Activated T-cell treated with anti-CD3 and anti-CD28 coated beads, Interleukin-2, amount 50 U/mL, for 72 hours (primary cell): Measurements from ENCODE around the gene PIGK. TPM values are rescaled to one million over a fixed set of nuclear protein-coding genes. Genes with fewer than 3 reads are reported as not detected.
A peak's percentile ranks its signal among the peaks of the same experiment; 100 is the strongest.
"Not testable (repeated sequence)": the region's sequence is repeated elsewhere in the genome, so short reads cannot be mapped to it uniquely, and the experiment has no call there.

ENCODE experiments used
- ATAC-seq, 2 donors: fragments of 150-1000 bp; cut with Tn5 transposase; replicated peaks in 1 of 2; 2 replicates each; pipeline ENCODE4 v1.10.0; 2021; ENCODE audit warnings: moderate library complexity in 2 of 2, mild to moderate bottlenecking in 1 of 2
- DNase-seq, 2 donors: peaks; one replicate each; pipeline ENCODE4 v3.0.0; 2021 to 2022; ENCODE audit warnings: mixed read lengths in 1 of 2
- H3K27ac Mint-ChIP-seq: one replicate; pipeline ENCODE4 v1.8.0; 2022; ENCODE audit warnings: mild to moderate bottlenecking, moderate library complexity, mixed read lengths
- H3K27me3 Mint-ChIP-seq: one replicate; pipeline ENCODE4 v1.8.0; 2022; ENCODE audit warnings: low read depth, mixed read lengths
- H3K36me3 Mint-ChIP-seq, 2 donors: one replicate each; pipeline ENCODE4 v1.8.0; 2022; ENCODE audit warnings: mixed read lengths in 2 of 2, mild to moderate bottlenecking in 1 of 2; ENCODE audit not compliant: insufficient read depth in 2 of 2
- H3K4me1 Mint-ChIP-seq: one replicate; pipeline ENCODE4 v1.8.0; 2022; ENCODE audit warnings: low read depth, mixed read lengths
- H3K4me3 Mint-ChIP-seq, 2 donors: one replicate each; pipeline ENCODE4 v1.8.0; 2022; ENCODE audit warnings: mild to moderate bottlenecking in 2 of 2, mixed read lengths in 2 of 2, moderate library complexity in 2 of 2
- H3K9me3 Mint-ChIP-seq, 2 donors: one replicate each; pipeline ENCODE4 v1.8.0; 2022; ENCODE audit warnings: mixed read lengths in 2 of 2
- total RNA-seq, 2 donors: library from RNA; stranded (reverse); gene quantifications; one replicate each; pipeline ENCODE4 v1.2.3, GENCODE V29; 2022

PIGK gene
- total RNA-seq, 2 donors from 2014 or later, result 21.3 to 26.4 TPM

DNA sequence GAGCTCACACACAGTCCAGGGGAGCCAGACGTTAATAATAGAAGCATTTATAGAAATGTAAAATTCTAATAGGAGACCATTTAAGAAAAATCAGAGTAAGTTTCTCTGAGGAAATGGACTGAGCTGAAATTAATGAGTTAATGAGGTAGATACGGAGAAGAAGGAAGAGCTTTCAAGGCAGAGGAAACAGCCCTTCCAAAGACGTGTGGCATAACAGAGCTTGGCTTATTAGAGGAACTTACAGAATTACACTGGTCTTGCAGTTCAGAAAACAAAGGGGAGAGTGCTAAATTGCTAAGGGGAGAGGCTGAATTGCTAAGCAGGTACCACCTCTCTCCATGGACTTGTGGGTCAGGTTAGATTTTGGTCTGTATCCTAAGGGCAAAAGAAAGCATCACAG is 8.2 kb upstream of the PIGK start:
- Mint-ChIP-seq H3K9me3 (no peaks in the 10 kb centered on the region), H3K4me3 (no peak overlapping the region), H3K36me3 (peaks cover 0 to 2% of the 10 kb centered on the region in 2 donors), H3K27me3 (no peaks in the 10 kb centered on the region), H3K27ac (no peak overlapping the region), H3K4me1 (no peaks in the 10 kb centered on the region)
- DNase-seq, result no peak
- ATAC-seq, result no peak

GRCh38 chr1:77222496-77222895 is 3.3 kb upstream of the PIGK start:
- Mint-ChIP-seq H3K4me1 (peaks cover 21% of the 10 kb centered on the region), H3K9me3 (no peaks in the 10 kb centered on the region), H3K36me3 (peaks cover 4 to 10% of the 10 kb centered on the region in 2 donors), H3K27ac (no peak overlapping the region), H3K27me3 (no peaks in the 10 kb centered on the region), H3K4me3 (no peak overlapping the region)
- DNase-seq (no peak), ATAC-seq (no peak)

GRCh38 chr1:77220687-77221463 is 1.6 kb upstream of the PIGK start:
- H3K9me3 Mint-ChIP-seq, result no peaks in the 10 kb centered on the region
- H3K27me3 Mint-ChIP-seq, result no peaks in the 10 kb centered on the region
- H3K27ac Mint-ChIP-seq, result peak overlapping the region; percentile 70
- DNase-seq (no peak), ATAC-seq (no peak)
- H3K36me3 Mint-ChIP-seq, result peaks cover 4 to 10% of the 10 kb centered on the region in 2 donors
- H3K4me3 Mint-ChIP-seq, result peak overlapping the region; percentile 69 to 73
- H3K4me1 Mint-ChIP-seq, result peaks cover 30% of the 10 kb centered on the region

DNA sequence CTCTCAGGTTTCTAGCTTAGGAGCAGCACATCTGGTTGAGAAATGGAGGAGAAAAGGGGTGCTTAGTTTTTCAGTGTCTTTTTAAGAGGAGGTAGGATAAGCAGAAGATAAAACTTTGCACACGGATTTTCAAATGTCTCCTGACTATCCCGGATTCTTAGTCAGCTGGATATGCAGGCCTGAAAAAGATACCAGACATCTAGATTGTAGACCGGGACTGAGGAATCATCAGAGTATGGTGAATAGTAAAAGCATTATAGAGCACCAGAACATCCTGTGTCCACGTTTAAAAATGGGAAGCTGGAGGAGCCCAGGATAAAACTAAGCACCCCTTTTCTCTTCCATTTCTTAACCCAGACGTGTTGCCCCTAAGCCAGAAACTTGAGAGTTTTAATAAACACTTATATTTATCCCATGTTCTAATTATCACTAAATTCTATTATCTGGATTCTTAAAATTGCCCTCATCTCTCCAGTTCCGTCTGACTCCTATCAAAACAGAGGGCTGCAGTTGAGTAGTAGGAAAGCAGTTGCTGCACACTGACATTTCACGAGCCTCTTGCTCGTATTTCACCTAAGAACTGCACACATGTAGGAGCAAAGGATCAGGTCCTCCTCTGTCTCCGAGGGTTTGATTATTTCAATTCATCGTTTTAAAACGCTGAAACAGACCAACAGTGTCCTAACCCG is 609 bp downstream of the PIGK start:
- Mint-ChIP-seq H3K9me3 (no peaks in the 10 kb centered on the region), H3K27ac (peak overlapping the region; percentile 95), H3K36me3 (peaks cover 4 to 8% of the 10 kb centered on the region in 2 donors), H3K4me1 (peaks cover 50% of the 10 kb centered on the region), H3K27me3 (no peaks in the 10 kb centered on the region), H3K4me3 (peak overlapping the region; percentile 91 to 98)
- no peak for DNase-seq
- ATAC-seq, result peak; percentile 48 to 50

- not testable (repeated sequence) for H3K9me3 Mint-ChIP-seq, H3K27ac Mint-ChIP-seq, H3K4me1 Mint-ChIP-seq, H3K36me3 Mint-ChIP-seq, DNase-seq, H3K27me3 Mint-ChIP-seq, ATAC-seq, H3K4me3 Mint-ChIP-seq
These were observed 15.2 kb downstream of the PIGK start for GRCh38 chr1:77204043-77204442.

DNA sequence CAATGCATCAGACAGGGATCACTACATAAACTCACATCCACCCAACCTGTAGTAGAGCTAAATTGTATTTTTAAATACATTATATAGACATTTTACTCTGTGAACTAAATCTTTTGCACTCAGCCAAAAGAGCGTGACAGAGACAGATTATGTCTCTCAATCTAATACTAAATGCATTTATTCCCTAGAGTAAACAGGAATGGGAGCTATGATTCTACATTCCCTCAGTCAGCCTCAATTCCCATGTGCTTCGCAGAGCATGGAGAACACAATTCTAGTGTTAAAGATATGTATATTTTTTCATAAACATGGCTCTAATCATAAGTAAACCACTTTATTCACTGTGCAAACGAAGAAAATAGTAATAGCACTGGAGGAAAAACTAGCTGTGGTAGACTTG is 16.5 kb downstream of the PIGK start:
- peaks cover 0 to 3% of the 10 kb centered on the region in 2 donors for H3K9me3 Mint-ChIP-seq
- H3K4me3 Mint-ChIP-seq, result no peak overlapping the region
- H3K27ac Mint-ChIP-seq, result no peak overlapping the region
- no peaks in the 10 kb centered on the region for H3K4me1 Mint-ChIP-seq
- no peak for ATAC-seq
- peaks cover 4 to 10% of the 10 kb centered on the region in 2 donors for H3K36me3 Mint-ChIP-seq
- no peak for DNase-seq
- no peaks in the 10 kb centered on the region for H3K27me3 Mint-ChIP-seq

GRCh38 chr1:77200806-77201205 is 18.4 kb downstream of the PIGK start:
- no peaks in the 10 kb centered on the region for H3K4me1 Mint-ChIP-seq
- H3K27me3 Mint-ChIP-seq, result no peaks in the 10 kb centered on the region
- no peak for ATAC-seq
- no peak overlapping the region for H3K27ac Mint-ChIP-seq
- peaks cover 4 to 12% of the 10 kb centered on the region in 2 donors for H3K36me3 Mint-ChIP-seq
- peaks cover 0 to 3% of the 10 kb centered on the region in 2 donors for H3K9me3 Mint-ChIP-seq
- H3K4me3 Mint-ChIP-seq, result no peak overlapping the region
- DNase-seq, result no peak

GRCh38 chr1:77200293-77200692 is 18.9 kb downstream of the PIGK start:
- ATAC-seq (no peak), DNase-seq (no peak)
- H3K4me3 Mint-ChIP-seq, result no peak overlapping the region
- H3K4me1 Mint-ChIP-seq, result no peaks in the 10 kb centered on the region
- no peaks in the 10 kb centered on the region for H3K27me3 Mint-ChIP-seq
- H3K27ac Mint-ChIP-seq, result no peak overlapping the region
- peaks cover 0 to 3% of the 10 kb centered on the region in 2 donors for H3K9me3 Mint-ChIP-seq
- H3K36me3 Mint-ChIP-seq, result peaks cover 4 to 12% of the 10 kb centered on the region in 2 donors

DNA sequence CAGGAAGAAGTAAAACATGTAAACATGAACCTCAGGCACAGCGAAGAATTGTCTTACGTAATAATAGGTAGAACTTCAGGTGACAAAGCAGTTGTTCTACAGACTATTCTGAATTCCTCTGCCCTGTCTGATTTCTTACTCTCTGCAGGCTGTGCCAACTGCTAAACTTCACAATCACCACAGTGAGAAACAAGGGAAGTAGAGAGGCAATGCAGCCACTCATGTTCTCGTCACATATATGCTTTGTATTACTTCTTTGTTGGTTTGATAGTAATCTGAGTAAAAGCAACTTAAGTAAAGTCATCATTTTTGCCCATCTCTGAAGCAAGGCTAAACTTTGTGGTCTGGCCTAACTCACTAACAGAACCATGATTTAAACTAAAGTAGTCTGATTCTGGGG is 21.9 kb downstream of the PIGK start:
- DNase-seq (no peak), ATAC-seq (peak in 1 of 2 donors; percentile 26)
- Mint-ChIP-seq H3K9me3 (no peaks in the 10 kb centered on the region), H3K27me3 (no peaks in the 10 kb centered on the region), H3K27ac (no peak overlapping the region), H3K36me3 (peaks cover 0 to 10% of the 10 kb centered on the region in 2 donors), H3K4me3 (no peak overlapping the region), H3K4me1 (peaks cover 8% of the 10 kb centered on the region)

GRCh38 chr1:77193951-77194350 is 25.3 kb downstream of the PIGK start:
- Mint-ChIP-seq H3K36me3 (peaks cover 4 to 11% of the 10 kb centered on the region in 2 donors), H3K27ac (no peak overlapping the region), H3K9me3 (no peaks in the 10 kb centered on the region), H3K27me3 (no peaks in the 10 kb centered on the region), H3K4me1 (peaks cover 16% of the 10 kb centered on the region), H3K4me3 (no peak overlapping the region)
- no peak for DNase-seq
- ATAC-seq, result no peak

GRCh38 chr1:77188770-77189169 is 30.5 kb downstream of the PIGK start:
- no peak for DNase-seq
- Mint-ChIP-seq H3K4me3 (no peak overlapping the region), H3K27ac (no peak overlapping the region), H3K36me3 (peaks cover 4 to 9% of the 10 kb centered on the region in 2 donors), H3K9me3 (peaks cover 0 to 2% of the 10 kb centered on the region in 2 donors), H3K27me3 (no peaks in the 10 kb centered on the region), H3K4me1 (peaks cover 8% of the 10 kb centered on the region)
- no peak for ATAC-seq

DNA sequence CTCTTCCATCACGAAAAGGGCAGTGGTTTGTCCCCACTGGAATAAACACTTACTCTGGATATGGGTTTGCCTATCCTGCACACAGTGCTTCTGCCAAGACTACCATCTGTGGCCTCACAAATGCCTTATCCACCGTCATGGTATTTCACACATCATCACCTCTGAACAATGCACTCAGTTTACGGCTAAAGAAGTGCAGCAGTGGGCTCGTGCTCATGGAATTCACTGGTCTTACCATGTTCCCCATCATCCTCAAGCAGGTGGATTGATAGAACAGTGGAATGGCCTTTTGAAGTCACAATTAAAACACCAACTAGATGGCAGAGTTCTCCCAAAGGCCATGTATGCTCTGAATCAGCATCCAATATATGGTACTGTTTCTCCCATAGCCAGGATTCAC is 32.3 kb downstream of the PIGK start:
- DNase-seq, ATAC-seq, H3K4me1 Mint-ChIP-seq, H3K36me3 Mint-ChIP-seq, H3K4me3 Mint-ChIP-seq, H3K27ac Mint-ChIP-seq, H3K27me3 Mint-ChIP-seq, H3K9me3 Mint-ChIP-seq: not testable (repeated sequence)

DNA sequence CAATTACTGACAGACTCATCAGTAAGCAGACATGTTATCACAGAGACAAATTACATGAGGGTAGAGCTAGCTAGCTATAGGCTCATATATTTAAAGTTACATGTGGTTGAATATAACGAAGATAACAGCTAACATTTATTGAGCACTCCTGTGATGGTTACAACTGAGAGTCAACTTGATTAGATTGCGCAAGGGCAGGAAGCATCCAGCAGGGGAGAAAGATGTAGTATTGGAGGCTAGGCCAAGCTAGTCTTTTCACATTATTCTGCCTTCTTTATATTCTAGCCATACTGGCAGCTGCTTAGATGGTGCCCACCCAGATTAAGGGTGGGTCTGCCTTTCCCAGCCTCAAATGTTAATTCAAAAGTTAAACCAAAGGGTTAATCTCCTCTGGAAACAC is 37.1 kb downstream of the PIGK start:
- DNase-seq (no peak), ATAC-seq (no peak)
- no peak overlapping the region for H3K27ac Mint-ChIP-seq
- no peaks in the 10 kb centered on the region for H3K4me1 Mint-ChIP-seq
- H3K4me3 Mint-ChIP-seq, result no peak overlapping the region
- H3K9me3 Mint-ChIP-seq, result peaks cover 8% of the 10 kb centered on the region in 2 donors
- H3K27me3 Mint-ChIP-seq, result no peaks in the 10 kb centered on the region
- H3K36me3 Mint-ChIP-seq, result peaks cover 10 to 19% of the 10 kb centered on the region in 2 donors
